BE2C (cell line): ENCODE measurements around the gene AKR1C8.

Experiments
- DNase-seq: peaks from one replicate; pipeline ENCODE4 v3.0.0-alpha.2; 2020
- H3K27me3 ChIP-seq: fragments of 250-450 bp; sonication (Bioruptor Pico); 2 replicates; pipeline ENCODE4 v1.5.1; 2020; ENCODE audit warnings: mild to moderate bottlenecking
- H3K36me3 ChIP-seq: fragments of 250-450 bp; sonication (Bioruptor Pico); 2 replicates; pipeline ENCODE4 v1.5.1; 2020; ENCODE audit warnings: mild to moderate bottlenecking
- H3K4me1 ChIP-seq: fragments of 250-450 bp; sonication (Bioruptor Pico); 2 replicates; pipeline ENCODE4 v1.5.1; 2020
- H3K4me3 ChIP-seq: 2 replicates; pipeline ENCODE4 v1.5.1; 2011; ENCODE audit warnings: low read depth, low read length
- H3K9me3 ChIP-seq: fragments of 250-450 bp; sonication (Bioruptor Pico); 2 replicates; pipeline ENCODE4 v1.5.1; 2020
- CTCF ChIP-seq: IDR thresholded peaks from 2 replicates; pipeline ENCODE4 v1.5.1; 2012; ENCODE audit warnings: mild to moderate bottlenecking, low read depth, low read length

The AKR1C8 gene

DNA sequence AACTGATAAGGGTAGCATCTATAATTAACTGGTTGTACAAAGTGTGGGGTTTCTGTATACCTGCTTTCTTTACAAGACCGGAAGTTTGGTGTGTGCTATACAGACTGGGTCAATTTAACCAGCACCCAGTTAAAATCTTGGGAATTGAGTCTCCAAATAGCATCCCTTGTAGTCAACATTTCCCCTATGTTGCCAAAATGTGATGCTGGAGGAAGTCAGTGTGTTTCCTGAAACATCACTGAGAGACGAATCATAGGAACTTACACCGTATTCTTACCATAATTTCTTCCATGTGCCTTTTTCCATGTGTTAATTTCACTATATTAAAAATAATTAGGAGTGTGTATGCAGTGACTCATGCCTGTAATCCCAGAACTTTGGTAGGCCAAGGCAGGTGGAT is 13.4 kb upstream of the AKR1C8 start:
- Histone ChIP-seq H3K4me1 (no peaks in the 10 kb centered on the region), H3K36me3 (no peaks in the 10 kb centered on the region), H3K9me3 (no peaks in the 10 kb centered on the region), H3K27me3 (no peaks in the 10 kb centered on the region), H3K4me3 (no peak overlapping the region)
- DNase-seq, result no peak
- TF ChIP-seq CTCF, result no peak

- no peak for DNase-seq
- H3K9me3 ChIP-seq, result no peaks in the 10 kb centered on the region
- no peak within 1 kb of the TSS for H3K4me3 ChIP-seq
- H3K4me1 ChIP-seq, result no peaks in the 10 kb centered on the region
- no peaks in the 10 kb centered on the region for H3K27me3 ChIP-seq
- no peaks in the 10 kb centered on the region for H3K36me3 ChIP-seq
- no peak for TF ChIP-seq CTCF
Measured at GRCh38 chr10:5196702-5197113, 11.8 kb upstream of the AKR1C8 start, which contains the start of gene AKR1C4. Gene AKR1C4 (plus strand): TSS chr10:5196837. CDS start chr10:5196868, 31 bp downstream.

DNA sequence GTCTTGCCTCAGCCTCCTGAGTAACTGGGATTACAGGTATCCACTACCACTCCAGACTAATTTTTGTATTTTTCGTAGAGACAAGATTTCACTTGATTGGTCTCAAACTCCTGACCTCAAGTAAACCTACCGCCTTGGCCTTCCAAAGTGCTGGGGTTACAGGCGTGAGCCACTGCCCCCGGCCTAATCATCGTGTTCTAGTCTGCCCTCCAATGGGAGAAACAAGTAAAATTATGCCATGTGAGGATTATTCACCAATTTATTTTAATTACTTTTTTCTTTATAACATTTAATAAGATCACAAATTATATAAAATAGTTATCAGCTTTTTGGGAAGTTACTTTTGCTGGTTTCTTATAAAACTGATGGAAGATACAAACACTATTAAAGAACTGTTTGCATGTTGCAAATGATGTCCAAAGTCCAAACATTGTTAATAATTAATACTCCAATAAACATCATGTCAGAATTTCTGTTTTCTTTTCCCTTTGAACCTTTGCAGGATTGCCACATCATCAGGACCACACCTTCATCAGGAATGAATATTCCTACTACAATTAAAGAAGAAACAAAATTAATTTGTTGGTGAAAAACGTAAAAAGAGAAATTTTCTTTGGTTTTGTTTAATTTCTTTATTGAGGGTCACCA is 10.9 kb upstream of the AKR1C8 start:
- no peak for DNase-seq
- H3K4me3 ChIP-seq, result no peak overlapping the region
- TF ChIP-seq CTCF, result no peak
- no peaks in the 10 kb centered on the region for H3K4me1 ChIP-seq
- no peaks in the 10 kb centered on the region for H3K9me3 ChIP-seq
- no peaks in the 10 kb centered on the region for H3K36me3 ChIP-seq
- H3K27me3 ChIP-seq, result no peaks in the 10 kb centered on the region

DNA sequence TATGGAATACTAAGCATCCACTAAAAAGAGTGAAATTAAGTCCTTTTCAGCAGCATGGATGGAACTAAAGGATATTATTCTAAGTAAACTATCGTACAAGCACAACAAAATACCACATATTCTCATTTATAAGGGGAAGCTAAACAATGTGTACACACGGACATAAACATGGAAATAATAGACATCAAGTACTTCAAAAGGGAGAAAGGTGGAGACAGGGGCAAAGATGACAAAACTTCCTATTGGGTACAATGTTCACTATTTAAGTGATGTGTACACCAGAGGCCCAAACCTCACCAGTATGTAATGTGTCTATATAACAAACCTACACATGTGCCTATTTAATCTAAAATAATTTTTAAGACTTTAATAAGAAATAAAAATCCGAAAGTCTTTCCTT is 9.5 kb upstream of the AKR1C8 start:
- TF ChIP-seq CTCF, result no peak
- H3K4me1 ChIP-seq, result no peaks in the 10 kb centered on the region
- H3K36me3 ChIP-seq, result no peaks in the 10 kb centered on the region
- DNase-seq, result no peak
- H3K4me3 ChIP-seq, result no peak overlapping the region
- H3K9me3 ChIP-seq, result no peaks in the 10 kb centered on the region
- no peaks in the 10 kb centered on the region for H3K27me3 ChIP-seq

DNA sequence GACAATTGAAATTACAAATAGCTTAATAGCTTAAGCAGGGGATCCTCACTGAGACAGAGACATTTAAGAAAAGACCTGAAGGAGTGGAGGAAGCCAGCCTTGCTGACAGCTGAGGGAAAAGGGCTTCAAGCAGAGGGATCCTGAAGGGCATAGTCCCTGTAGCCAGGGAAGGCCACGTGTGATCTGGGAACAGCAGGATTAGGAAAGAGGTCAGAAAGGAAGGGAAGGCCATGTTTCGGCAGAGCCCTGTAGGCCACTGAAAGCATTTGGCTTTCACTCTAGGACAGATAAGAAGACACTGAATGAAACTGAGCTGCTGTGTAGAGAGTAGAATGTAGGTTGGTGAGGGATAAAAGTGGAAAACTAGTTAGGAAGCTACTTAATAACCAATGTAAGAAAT is 3.4 kb upstream of the AKR1C8 start:
- H3K36me3 ChIP-seq, result no peaks in the 10 kb centered on the region
- no peaks in the 10 kb centered on the region for H3K9me3 ChIP-seq
- no peaks in the 10 kb centered on the region for H3K4me1 ChIP-seq
- no peak for TF ChIP-seq CTCF
- no peaks in the 10 kb centered on the region for H3K27me3 ChIP-seq
- DNase-seq, result no peak
- H3K4me3 ChIP-seq, result no peak overlapping the region

- no peak for TF ChIP-seq CTCF
- H3K4me1 ChIP-seq, result no peaks in the 10 kb centered on the region
- no peak for DNase-seq
- no peaks in the 10 kb centered on the region for H3K36me3 ChIP-seq
- H3K4me3 ChIP-seq, result no peak overlapping the region
- no peaks in the 10 kb centered on the region for H3K9me3 ChIP-seq
- no peaks in the 10 kb centered on the region for H3K27me3 ChIP-seq
Measured at GRCh38 chr10:5187867-5188266, 2.9 kb upstream of the AKR1C8 start.
